Inferior parietal cortex (tissue), 1 donor: ENCODE data around the gene TMBIM6.
A peak's percentile ranks its signal among the peaks of the same experiment; 100 is the strongest.
"Not testable (repeated sequence)": the region's sequence is repeated elsewhere in the genome, so short reads cannot be mapped to it uniquely, and the experiment has no call there.

Experiments used
- DNase-seq: peaks from one replicate; pipeline ENCODE4 v3.0.0-alpha.2; 2016; ENCODE audit errors: extremely low spot score

TMBIM6 gene

GRCh38 chr12:49740930-49741881, at the start of gene TMBIM6:
Gene TMBIM6, plus strand, starts transcription at chr12:49741557. Its CDS starts 10,937 bp downstream, at chr12:49752494.
- DNase-seq: peak; percentile 100

GRCh38 chr12:49692851-49693250, 48.5 kb upstream of the TMBIM6 start:
- no peak for DNase-seq

GRCh38 chr12:49693931-49694444, 47.4 kb upstream of the TMBIM6 start:
- no peak for DNase-seq

GRCh38 chr12:49696723-49697122, 44.6 kb upstream of the TMBIM6 start:
- DNase-seq: no peak

- no peak for DNase-seq
Observed at GRCh38 chr12:49697808-49698207, 43.5 kb upstream of the TMBIM6 start.

- DNase-seq: no peak
Observed at GRCh38 chr12:49698619-49699545, 42.5 kb upstream of the TMBIM6 start.

GRCh38 chr12:49702009-49702408, 39.3 kb upstream of the TMBIM6 start:
- no peak for DNase-seq

GRCh38 chr12:49702676-49703215, 38.6 kb upstream of the TMBIM6 start:
- DNase-seq: no peak

- no peak for DNase-seq
Observed at GRCh38 chr12:49703647-49704137, 37.7 kb upstream of the TMBIM6 start.

- DNase-seq: no peak
Observed at GRCh38 chr12:49705479-49706134, 35.8 kb upstream of the TMBIM6 start.

- DNase-seq: no peak
Observed at GRCh38 chr12:49706351-49707127, 34.8 kb upstream of the TMBIM6 start.

- peak; percentile 94 for DNase-seq
Observed at GRCh38 chr12:49707128-49707811, 34.1 kb upstream of the TMBIM6 start, which contains the start of gene FMNL3. Gene FMNL3, minus strand, starts transcription at chr12:49707405. Its CDS starts 225 bp downstream, at chr12:49707180.

- no peak for DNase-seq
Observed at GRCh38 chr12:49707812-49708147, 33.6 kb upstream of the TMBIM6 start.

- DNase-seq: no peak
Observed at GRCh38 chr12:49708851-49709250, 32.5 kb upstream of the TMBIM6 start.

- not testable (repeated sequence) for DNase-seq
Observed at GRCh38 chr12:49713952-49714351, 27.4 kb upstream of the TMBIM6 start.

GRCh38 chr12:49716553-49716952, 24.8 kb upstream of the TMBIM6 start:
- no peak for DNase-seq

GRCh38 chr12:49717800-49718199, 23.6 kb upstream of the TMBIM6 start:
- DNase-seq: not testable (repeated sequence)

GRCh38 chr12:49720214-49720613, 21.1 kb upstream of the TMBIM6 start:
- no peak for DNase-seq

GRCh38 chr12:49721355-49721754, 20.0 kb upstream of the TMBIM6 start:
- DNase-seq: not testable (repeated sequence)

GRCh38 chr12:49728446-49728845, 12.9 kb upstream of the TMBIM6 start:
- no peak for DNase-seq
